VCaP (cell line): ENCODE data around the gene CWH43.

Source experiments
- H3K27ac ChIP-seq: fragments of 450-650 bp; 2 replicates; pipeline ENCODE4 v1.5.1; 2017
- CTCF ChIP-seq: fragments of 450-650 bp; conservative IDR thresholded peaks from 2 replicates; pipeline ENCODE4 v1.5.1; 2017; ENCODE audit warnings: mild to moderate bottlenecking, moderate library complexity

Gene CWH43

GRCh38 chr4:48962636-48963035 lies 23.4 kb upstream of the CWH43 start:
- H3K27ac ChIP-seq, result peak overlapping the region; percentile 20; the same call in 1 of the 2 replicates
- no peak for TF ChIP-seq CTCF

- peak overlapping the region; percentile 20; the same call in 1 of the 2 replicates for H3K27ac ChIP-seq
- peak; percentile 99 for TF ChIP-seq CTCF
Measured at GRCh38 chr4:48963042-48963679, 22.9 kb upstream of the CWH43 start.

GRCh38 chr4:48967101-48967500 lies 19.0 kb upstream of the CWH43 start:
- no peak overlapping the region for H3K27ac ChIP-seq

GRCh38 chr4:48967631-48968030 lies 18.4 kb upstream of the CWH43 start:
- H3K27ac ChIP-seq, result no peak overlapping the region
- TF ChIP-seq CTCF, result no peak

More at GRCh38 chr4:48967101-48967500, 19.0 kb upstream of the CWH43 start:
- TF ChIP-seq CTCF, result no peak

GRCh38 chr4:48968814-48969213 lies 17.3 kb upstream of the CWH43 start:
- no peak overlapping the region for H3K27ac ChIP-seq
- no peak for TF ChIP-seq CTCF

GRCh38 chr4:48970471-48970921 lies 15.6 kb upstream of the CWH43 start:
- no peak overlapping the region for H3K27ac ChIP-seq
- no peak for TF ChIP-seq CTCF

- H3K27ac ChIP-seq, result no peak overlapping the region
- TF ChIP-seq CTCF, result no peak
Measured at GRCh38 chr4:48974979-48975640, 11.0 kb upstream of the CWH43 start.
